ENCODE results near the gene GCC2.

GRCh38 chr2:108535357-108535631, 86.3 kb downstream of the GCC2 start:
- no peak for TF ChIP-seq CTCF (IDR thresholded peaks at IDR 0.05)
- TF ChIP-seq POLR2AphosphoS5 (IDR thresholded peaks at IDR 0.05): no peak
